ENCODE results near the gene WDFY3. TPM values are rescaled to one million over a fixed set of nuclear protein-coding genes. Genes with fewer than 3 reads are reported as not detected.

Gene WDFY3
- total and polyA plus RNA-seq, 7 donors, result 4.8 to 85.7 (median 50.5) TPM

GRCh38 chr4:84706286-84706685 is 260.2 kb downstream of the WDFY3 start:
- no peak overlapping the region for H3K4me3 ChIP-seq
- no peak for TF ChIP-seq EP300 (IDR thresholded peaks at IDR 0.05)
- TF ChIP-seq POLR2A (IDR thresholded peaks at IDR 0.05), result no peak
- no peak for TF ChIP-seq POLR2AphosphoS5 (IDR thresholded peaks at IDR 0.05)
- no peak for TF ChIP-seq CTCF (IDR thresholded peaks at IDR 0.05)
- DNase-seq, result no peak
- intact Hi-C loops (cut with DNase I), result no loop called here
- H3K4me1 ChIP-seq, result no peaks in the 10 kb centered on the region
- no peak overlapping the region for H3K27ac ChIP-seq
- WGBS, 2 donors, result 92 to 95% methylated on average over 2 of the region's 2 CpGs
- peaks cover 11 to 100% (median 24%) of the 10 kb centered on the region in 4 donors for H3K36me3 ChIP-seq
- no peaks in the 10 kb centered on the region for H3K9me3 ChIP-seq
- H3K27me3 ChIP-seq, result no peaks in the 10 kb centered on the region

GRCh38 chr4:84699001-84699671 is 267.4 kb downstream of the WDFY3 start:
- H3K4me1 ChIP-seq, result no peaks in the 10 kb centered on the region
- WGBS, 2 donors, result 63 to 73% methylated on average over 6 of the region's 6 CpGs
- intact Hi-C loops (cut with DNase I), result no loop called here
- H3K27ac ChIP-seq, result no peak overlapping the region
- no peak for DNase-seq
- peaks cover 15 to 94% (median 28%) of the 10 kb centered on the region in 4 donors for H3K36me3 ChIP-seq
- no peak for TF ChIP-seq POLR2A (IDR thresholded peaks at IDR 0.05)
- TF ChIP-seq POLR2AphosphoS5 (IDR thresholded peaks at IDR 0.05), result no peak
- TF ChIP-seq CTCF (IDR thresholded peaks at IDR 0.05), result no peak
- no peak for TF ChIP-seq EP300 (IDR thresholded peaks at IDR 0.05)
- H3K4me3 ChIP-seq, result no peak overlapping the region
- no peaks in the 10 kb centered on the region for H3K27me3 ChIP-seq
- no peaks in the 10 kb centered on the region for H3K9me3 ChIP-seq

GRCh38 chr4:84697615-84698201 is 268.8 kb downstream of the WDFY3 start:
- TF ChIP-seq EP300 (IDR thresholded peaks at IDR 0.05) (no peak), POLR2A (IDR thresholded peaks at IDR 0.05) (no peak), CTCF (IDR thresholded peaks at IDR 0.05) (no peak), POLR2AphosphoS5 (IDR thresholded peaks at IDR 0.05) (no peak)
- H3K27me3 ChIP-seq, result no peaks in the 10 kb centered on the region
- H3K4me1 ChIP-seq, result no peaks in the 10 kb centered on the region
- no peaks in the 10 kb centered on the region for H3K9me3 ChIP-seq
- peaks cover 15 to 94% (median 29%) of the 10 kb centered on the region in 4 donors for H3K36me3 ChIP-seq
- H3K27ac ChIP-seq, result no peak overlapping the region
- DNase-seq, result no peak
- intact Hi-C loops (cut with DNase I), result no loop called here
- WGBS, 2 donors, result 75 to 83% methylated on average over 4 of the region's 4 CpGs
- H3K4me3 ChIP-seq, result no peak overlapping the region

GRCh38 chr4:84697159-84697558 is 269.3 kb downstream of the WDFY3 start:
- H3K36me3 ChIP-seq, result peaks cover 13 to 94% (median 31%) of the 10 kb centered on the region in 4 donors
- TF ChIP-seq POLR2A (IDR thresholded peaks at IDR 0.05), result no peak
- no peak for TF ChIP-seq EP300 (IDR thresholded peaks at IDR 0.05)
- no peak for TF ChIP-seq POLR2AphosphoS5 (IDR thresholded peaks at IDR 0.05)
- no peak for DNase-seq
- H3K4me3 ChIP-seq, result no peak overlapping the region
- no peaks in the 10 kb centered on the region for H3K4me1 ChIP-seq
- 97% methylated on average over 2 of the region's 2 CpGs for WGBS, 2 donors
- no peak overlapping the region for H3K27ac ChIP-seq
- intact Hi-C loops (cut with DNase I), result no loop called here
- no peaks in the 10 kb centered on the region for H3K27me3 ChIP-seq
- H3K9me3 ChIP-seq, result no peaks in the 10 kb centered on the region

- intact Hi-C loops (cut with DNase I), result no loop called here
- Histone ChIP-seq H3K9me3 (no peaks in the 10 kb centered on the region), H3K27ac (peak overlapping the region in 1 of 4 donors; percentile 35), H3K36me3 (peaks cover 9 to 94% (median 33%) of the 10 kb centered on the region in 4 donors), H3K4me3 (no peak overlapping the region), H3K27me3 (no peaks in the 10 kb centered on the region), H3K4me1 (peaks cover 0 to 13% (median 0%) of the 10 kb centered on the region in 4 donors)
- WGBS, 2 donors, result 92 to 97% methylated on average over 1 of the region's 1 CpG
- DNase-seq, result no peak
- TF ChIP-seq CTCF (IDR thresholded peaks at IDR 0.05) (no peak), EP300 (IDR thresholded peaks at IDR 0.05) (no peak), POLR2AphosphoS5 (IDR thresholded peaks at IDR 0.05) (no peak), POLR2A (IDR thresholded peaks at IDR 0.05) (no peak)
These were observed 274.7 kb downstream of the WDFY3 start for GRCh38 chr4:84691800-84692199.

Data from sigmoid colon (tissue), 7 donors.